HG02840 (cell line): Measurements from ENCODE around the gene CNGA2.

Experiments used
- ATAC-seq: cut with Tn5 transposase; IDR thresholded peaks from one replicate; pipeline ENCODE4 v1.9.1; 2021; ENCODE audit warnings: mild to moderate bottlenecking, moderate library complexity, moderate number of reproducible peaks; ENCODE audit not compliant: unreplicated experiment, low FRiP score

The CNGA2 gene

DNA sequence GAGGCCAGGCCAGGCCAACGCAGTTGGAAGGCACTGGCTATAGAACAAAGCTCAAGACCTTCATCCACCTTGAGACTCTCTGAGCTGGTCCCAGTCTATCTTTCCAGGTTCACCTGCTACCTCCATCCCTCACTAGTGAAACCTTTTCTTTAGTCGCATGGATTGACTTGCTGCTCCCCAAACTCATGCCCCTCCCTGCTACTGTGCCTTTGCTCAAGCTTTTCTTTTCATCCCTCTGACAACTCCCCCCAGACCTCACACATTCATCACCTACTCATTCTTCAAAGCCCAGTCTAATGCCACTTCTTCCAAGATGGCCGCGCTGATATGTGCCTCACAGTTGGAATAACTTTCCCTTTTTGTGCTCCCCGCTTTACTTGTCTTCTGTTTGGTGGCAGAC, 58.0 kb downstream of the CNGA2 start:
- no peak for ATAC-seq

DNA sequence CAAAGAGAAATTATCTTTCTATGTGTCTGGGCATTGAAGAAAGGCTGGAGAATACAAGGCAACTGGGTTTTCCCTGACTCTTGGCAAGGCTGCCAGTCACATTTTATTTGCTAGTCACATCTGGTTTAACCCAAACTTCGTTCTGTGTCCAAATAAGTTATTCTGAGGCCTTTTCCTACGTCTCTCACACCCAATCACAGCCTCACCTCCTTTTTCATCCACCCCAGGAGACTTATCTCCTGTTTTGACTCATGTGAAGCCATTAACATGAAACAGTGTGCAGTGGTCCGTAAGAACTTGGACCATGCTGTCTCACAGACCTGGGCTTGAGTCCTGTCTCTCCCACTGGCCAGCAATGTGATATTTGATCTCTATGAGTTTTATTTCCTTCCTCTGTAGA, 59.3 kb downstream of the CNGA2 start:
- no peak for ATAC-seq
